A673 (cell line): Measurements from ENCODE around the gene PLA2G15. TPM values are rescaled to one million over a fixed set of nuclear protein-coding genes. Genes with fewer than 3 reads are reported as not detected.

Experiments used
- BruUV-seq: library from RNA; stranded (reverse); fragments of 400-500 nt; replicated peaks from 2 replicates; lab custom pipeline; 2021; lab: Mats Ljungman, UMichigan
- CTCF ChIA-PET: fragments of 300-600 bp; sonication (Branson Sonifier 250); formaldehyde crosslinking; loops from one replicate; lab custom pipeline; 2022; ENCODE audit warnings: antibody characterized with exemption; lab: Charles Lee
- POLR2A ChIA-PET: fragments of 300-600 bp; sonication (Branson Sonifier 250); formaldehyde crosslinking; loops from one replicate; lab custom pipeline; 2022; ENCODE audit warnings: antibody characterized with exemption; ENCODE audit not compliant: low non-redundant PET; lab: Charles Lee
- DNase-seq: peaks from one replicate; pipeline ENCODE4 v3.0.0-alpha.2; 2015; ENCODE audit warnings: low spot score
- H3K27ac ChIP-seq: fragments of 200-600 bp; sonication (generic); 2 replicates; pipeline ENCODE4 v1.5.1; 2016; ENCODE audit warnings: mixed run types, low read depth, mild to moderate bottlenecking, mixed read lengths, antibody characterized with exemption, low read length; ENCODE audit not compliant: poor library complexity, severe bottlenecking
- H3K27me3 ChIP-seq: fragments of 200-600 bp; sonication (generic); replicated peaks from 2 replicates; pipeline ENCODE4 v1.6.1; 2017; ENCODE audit warnings: mixed run types, low read depth, mild to moderate bottlenecking, mixed read lengths, antibody characterized with exemption, low read length; ENCODE audit not compliant: insufficient read depth, poor library complexity
- H3K36me3 ChIP-seq: fragments of 200-600 bp; sonication (generic); 2 replicates; pipeline ENCODE4 v1.6.1; 2016; ENCODE audit warnings: mixed run types, mild to moderate bottlenecking, mixed read lengths, antibody characterized with exemption, low read length; ENCODE audit not compliant: insufficient read depth, poor library complexity, severe bottlenecking
- H3K4me1 ChIP-seq: fragments of 200-600 bp; sonication (generic); 2 replicates; pipeline ENCODE4 v1.6.1; 2017; ENCODE audit warnings: mixed run types, mild to moderate bottlenecking, mixed read lengths, antibody characterized with exemption, low read length; ENCODE audit not compliant: insufficient read depth, poor library complexity, severe bottlenecking
- H3K4me3 ChIP-seq: fragments of 200-600 bp; sonication (generic); 2 replicates; pipeline ENCODE4 v1.5.1; 2016; ENCODE audit warnings: low read depth, mixed run types, mild to moderate bottlenecking, mixed read lengths, low read length; ENCODE audit not compliant: poor library complexity, severe bottlenecking
- H3K9me3 ChIP-seq: fragments of 200-600 bp; sonication (generic); 2 replicates; pipeline ENCODE4 v1.6.1; 2016; ENCODE audit warnings: mixed run types, low read depth, mild to moderate bottlenecking, mixed read lengths, antibody characterized with exemption, low read length; ENCODE audit not compliant: poor library complexity, severe bottlenecking
- CTCF ChIP-seq: fragments of 300-800, 200-600 bp; sonication (generic); conservative IDR thresholded peaks from 2 replicates; pipeline ENCODE4 v1.5.1; 2017; ENCODE audit warnings: low read depth, mild to moderate bottlenecking, antibody characterized with exemption, low read length, moderate library complexity, mixed read lengths
- EZH2 ChIP-seq: fragments of 200-600 bp; sonication (generic); IDR thresholded peaks from 2 replicates; pipeline ENCODE4 v1.6.1; 2017; ENCODE audit warnings: borderline replicate concordance, low read depth, mild to moderate bottlenecking, mixed read lengths, antibody characterized with exemption, low read length; ENCODE audit not compliant: poor library complexity, severe bottlenecking
- intact Hi-C: fragments of 100-400 bp; cut with micrococcal nuclease; formaldehyde crosslinking; loops from one replicate; pipeline ENCODE4 v1.10.0; 2022; ENCODE audit not compliant: unreplicated experiment
- total RNA-seq: library from RNA; stranded (reverse); gene quantifications from 2 replicates; pipeline ENCODE4 v1.2.3, GENCODE V29; 2021

Gene PLA2G15
- total RNA-seq, 1 experiment from 2014 or later: 8.1 TPM

GRCh38 chr16:68226116-68226515, 19.1 kb upstream of the PLA2G15 start:
- Histone ChIP-seq H3K9me3 (no peaks in the 10 kb centered on the region), H3K27ac (no peak overlapping the region), H3K27me3 (no peaks in the 10 kb centered on the region), H3K36me3 (no peaks in the 10 kb centered on the region), H3K4me3 (no peak overlapping the region), H3K4me1 (no peaks in the 10 kb centered on the region)
- TF ChIP-seq EZH2 (no peak), CTCF (no peak)
- ChIA-PET CTCF (no interaction called here), POLR2A (no interaction called here)
- no peak for DNase-seq
- BruUV-seq: no TSS peak
- intact Hi-C loops: loop anchor here (5.0 kb wide), 1 partner anchor 134 kb away; no protein-coding TSS in a partner anchor

- no TSS peak for BruUV-seq
- TF ChIP-seq CTCF (no peak), EZH2 (no peak)
- DNase-seq: no peak
- Histone ChIP-seq H3K4me1 (no peaks in the 10 kb centered on the region), H3K4me3 (no peak overlapping the region), H3K27ac (no peak overlapping the region), H3K27me3 (no peaks in the 10 kb centered on the region), H3K9me3 (no peaks in the 10 kb centered on the region), H3K36me3 (no peaks in the 10 kb centered on the region)
- CTCF ChIA-PET: interaction anchor here (0.6 kb wide), 2 partner anchors 59 to 411 kb away, joined by 3 to 4 read pairs; no protein-coding TSS in a partner anchor
- intact Hi-C loops: loop anchor here (5.0 kb wide), 1 partner anchor 135 kb away; no protein-coding TSS in a partner anchor
- POLR2A ChIA-PET: no interaction called here
These were observed 17.9 kb upstream of the PLA2G15 start for GRCh38 chr16:68227183-68227793.

- CTCF ChIA-PET: interaction anchor here (0.6 to 1.1 kb wide), 2 partner anchors 58 to 134 kb away, joined by 3 to 4 read pairs; no protein-coding TSS in a partner anchor
- TF ChIP-seq EZH2: no peak
- TF ChIP-seq CTCF: no peak
- POLR2A ChIA-PET: no interaction called here
- intact Hi-C loops: loop anchor here (5.0 kb wide), 1 partner anchor 136 kb away; no protein-coding TSS in a partner anchor
- Histone ChIP-seq H3K4me3 (no peak overlapping the region), H3K9me3 (no peaks in the 10 kb centered on the region), H3K36me3 (no peaks in the 10 kb centered on the region), H3K4me1 (no peaks in the 10 kb centered on the region), H3K27me3 (no peaks in the 10 kb centered on the region), H3K27ac (no peak overlapping the region)
- BruUV-seq: no TSS peak
- DNase-seq: no peak
These were observed 17.2 kb upstream of the PLA2G15 start for GRCh38 chr16:68227850-68228553.
